ENCODE data around the gene MAS1. TPM values are rescaled to one million over a fixed set of nuclear protein-coding genes. Genes with fewer than 3 reads are reported as not detected.

MAS1 gene
- total and polyA plus RNA-seq, 4 donors: under 0.01 TPM; not detected in 3

DNA sequence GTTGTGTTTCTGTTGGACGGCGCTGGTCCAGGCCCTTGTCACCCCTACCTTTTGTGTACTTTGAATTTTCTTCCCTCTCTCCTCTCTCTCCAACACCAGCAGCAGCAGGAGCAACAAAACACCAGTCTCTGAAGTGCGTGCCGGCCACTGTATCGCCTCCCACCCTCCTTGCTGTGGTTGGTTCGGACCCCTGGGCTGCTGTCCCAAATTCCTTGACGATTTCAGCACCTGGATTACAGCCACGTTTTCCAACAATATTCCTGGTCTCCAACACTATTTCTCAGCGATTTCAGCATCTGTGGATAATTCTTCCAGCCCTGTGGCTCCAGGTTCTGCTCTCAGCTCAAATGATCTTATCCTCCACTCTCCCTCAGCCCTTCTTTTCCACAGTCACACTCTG is 11.8 kb downstream of the MAS1 start (continued):
- TF ChIP-seq TAF1 (conservative IDR thresholded peaks at IDR 0.05): no peak

DNA sequence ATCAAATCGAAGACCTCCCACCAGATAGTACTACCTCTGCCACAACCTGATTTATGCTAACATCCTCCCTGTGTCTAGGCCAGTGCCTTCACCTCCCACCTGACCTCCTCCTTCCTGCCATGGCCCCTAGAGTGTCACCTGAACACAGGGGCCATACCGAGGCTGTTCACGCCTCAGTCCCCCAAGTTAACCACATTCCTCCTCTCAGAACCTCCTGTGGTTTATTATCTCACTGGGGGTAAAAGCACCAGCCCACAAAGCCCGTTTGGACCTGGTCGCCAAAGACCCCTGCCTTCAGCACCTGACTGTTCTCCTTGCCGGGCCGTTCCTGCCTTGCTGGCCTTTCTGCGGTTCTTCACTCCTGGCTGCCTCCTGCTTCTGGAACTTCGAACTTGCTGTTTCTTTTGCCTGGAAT is 13.7 kb downstream of the MAS1 start:
- 88% methylated on average over 9 of the region's 9 CpGs for WGBS
- DNase-seq (ENCODE audit: low spot score): no peak
- H3K4me1 ChIP-seq (ENCODE audit: control insufficient read depth in 4 of 4, insufficient read depth in 4 of 4, low read length in 3 of 4): no peaks in the 10 kb centered on the region

DNA sequence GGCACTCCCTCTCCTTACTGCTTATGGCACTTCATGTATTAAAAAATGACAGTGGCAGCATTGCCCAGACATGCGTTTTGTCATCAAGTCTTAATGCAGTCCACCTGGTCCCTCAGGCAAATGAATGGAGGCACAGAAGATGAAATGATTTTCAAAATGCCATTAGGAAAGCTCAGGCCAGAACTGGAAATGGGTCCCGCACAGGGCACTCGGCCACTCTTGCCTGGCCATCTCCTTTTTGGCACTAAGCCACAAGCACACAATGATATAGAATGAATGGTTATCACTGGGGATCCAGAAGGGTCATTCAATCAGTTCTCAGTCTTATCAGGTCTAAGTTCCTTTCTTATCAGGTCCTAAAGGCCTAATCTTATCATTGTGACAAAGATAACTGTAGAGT is 15.6 kb downstream of the MAS1 start:
- H3K27me3 ChIP-seq (ENCODE audit: control insufficient read depth in 4 of 4, insufficient read depth in 4 of 4, low read length in 3 of 4): no peaks in the 10 kb centered on the region
- no peak overlapping the region for H3K4me3 ChIP-seq (ENCODE audit: low read depth in 1 of 3, low read length in 3 of 3)
- H3K9ac ChIP-seq (ENCODE audit: low read depth in 1 of 2, low read length in 2 of 2): no peak overlapping the region
- TF ChIP-seq FOXA2 (IDR thresholded peaks at IDR 0.05) (no peak), YY1 (IDR thresholded peaks at IDR 0.05) (no peak), GABPA (IDR thresholded peaks at IDR 0.05 in 1 of 2, conservative IDR thresholded peaks at IDR 0.05 in 1 of 2) (no peak), NR2F2 (IDR thresholded peaks at IDR 0.05) (no peak), JUND (IDR thresholded peaks at IDR 0.05) (no peak), HNF4G (IDR thresholded peaks at IDR 0.05) (no peak), FOXA1 (IDR thresholded peaks at IDR 0.05) (no peak), RAD21 (IDR thresholded peaks at IDR 0.05) (no peak), TAF1 (conservative IDR thresholded peaks at IDR 0.05) (no peak), HNF4A (conservative IDR thresholded peaks at IDR 0.05) (no peak)
- TF ChIP-seq, protein P1, sequence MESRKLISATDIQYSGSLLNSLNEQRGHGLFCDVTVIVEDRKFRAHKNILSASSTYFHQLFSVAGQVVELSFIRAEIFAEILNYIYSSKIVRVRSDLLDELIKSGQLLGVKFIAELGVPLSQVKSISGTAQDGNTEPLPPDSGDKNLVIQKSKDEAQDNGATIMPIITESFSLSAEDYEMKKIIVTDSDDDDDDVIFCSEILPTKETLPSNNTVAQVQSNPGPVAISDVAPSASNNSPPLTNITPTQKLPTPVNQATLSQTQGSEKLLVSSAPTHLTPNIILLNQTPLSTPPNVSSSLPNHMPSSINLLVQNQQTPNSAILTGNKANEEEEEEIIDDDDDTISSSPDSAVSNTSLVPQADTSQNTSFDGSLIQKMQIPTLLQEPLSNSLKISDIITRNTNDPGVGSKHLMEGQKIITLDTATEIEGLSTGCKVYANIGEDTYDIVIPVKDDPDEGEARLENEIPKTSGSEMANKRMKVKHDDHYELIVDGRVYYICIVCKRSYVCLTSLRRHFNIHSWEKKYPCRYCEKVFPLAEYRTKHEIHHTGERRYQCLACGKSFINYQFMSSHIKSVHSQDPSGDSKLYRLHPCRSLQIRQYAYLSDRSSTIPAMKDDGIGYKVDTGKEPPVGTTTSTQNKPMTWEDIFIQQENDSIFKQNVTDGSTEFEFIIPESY (IDR thresholded peaks at IDR 0.05): no peak
- TF ChIP-seq, protein P2, sequence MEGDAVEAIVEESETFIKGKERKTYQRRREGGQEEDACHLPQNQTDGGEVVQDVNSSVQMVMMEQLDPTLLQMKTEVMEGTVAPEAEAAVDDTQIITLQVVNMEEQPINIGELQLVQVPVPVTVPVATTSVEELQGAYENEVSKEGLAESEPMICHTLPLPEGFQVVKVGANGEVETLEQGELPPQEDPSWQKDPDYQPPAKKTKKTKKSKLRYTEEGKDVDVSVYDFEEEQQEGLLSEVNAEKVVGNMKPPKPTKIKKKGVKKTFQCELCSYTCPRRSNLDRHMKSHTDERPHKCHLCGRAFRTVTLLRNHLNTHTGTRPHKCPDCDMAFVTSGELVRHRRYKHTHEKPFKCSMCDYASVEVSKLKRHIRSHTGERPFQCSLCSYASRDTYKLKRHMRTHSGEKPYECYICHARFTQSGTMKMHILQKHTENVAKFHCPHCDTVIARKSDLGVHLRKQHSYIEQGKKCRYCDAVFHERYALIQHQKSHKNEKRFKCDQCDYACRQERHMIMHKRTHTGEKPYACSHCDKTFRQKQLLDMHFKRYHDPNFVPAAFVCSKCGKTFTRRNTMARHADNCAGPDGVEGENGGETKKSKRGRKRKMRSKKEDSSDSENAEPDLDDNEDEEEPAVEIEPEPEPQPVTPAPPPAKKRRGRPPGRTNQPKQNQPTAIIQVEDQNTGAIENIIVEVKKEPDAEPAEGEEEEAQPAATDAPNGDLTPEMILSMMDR (IDR thresholded peaks at IDR 0.05; ENCODE audit: low read depth, low read length, missing input control): no peak
- DNase-seq (ENCODE audit: low spot score): no peak
- WGBS: 91% methylated on average over 3 of the region's 3 CpGs
- no peaks in the 10 kb centered on the region for H3K9me3 ChIP-seq (ENCODE audit: control insufficient read depth in 4 of 4, low read length in 3 of 4)
- H3K27ac ChIP-seq (ENCODE audit: low read depth in 1 of 2, low read length in 2 of 2): no peak overlapping the region
- no peaks in the 10 kb centered on the region for H3K4me1 ChIP-seq (ENCODE audit: control insufficient read depth in 4 of 4, insufficient read depth in 4 of 4, low read length in 3 of 4)
- H3K36me3 ChIP-seq (ENCODE audit: control insufficient read depth in 4 of 4, insufficient read depth in 3 of 4, low read depth in 1 of 4, low read length in 3 of 4): no peaks in the 10 kb centered on the region

More for the DNA sequence above, 13.7 kb downstream of the MAS1 start:
- Histone ChIP-seq H3K27me3 (ENCODE audit: control insufficient read depth in 4 of 4, insufficient read depth in 4 of 4, low read length in 3 of 4) (no peaks in the 10 kb centered on the region), H3K4me3 (ENCODE audit: low read depth in 1 of 3, low read length in 3 of 3) (no peak overlapping the region), H3K9ac (ENCODE audit: low read depth in 1 of 2, low read length in 2 of 2) (no peak overlapping the region), H3K27ac (ENCODE audit: low read depth in 1 of 2, low read length in 2 of 2) (no peak overlapping the region), H3K9me3 (ENCODE audit: control insufficient read depth in 4 of 4, low read length in 3 of 4) (no peaks in the 10 kb centered on the region), H3K36me3 (ENCODE audit: control insufficient read depth in 4 of 4, insufficient read depth in 3 of 4, low read depth in 1 of 4, low read length in 3 of 4) (no peaks in the 10 kb centered on the region)
- TF ChIP-seq FOXA1 (IDR thresholded peaks at IDR 0.05) (no peak), TAF1 (conservative IDR thresholded peaks at IDR 0.05) (no peak), GABPA (IDR thresholded peaks at IDR 0.05 in 1 of 2, conservative IDR thresholded peaks at IDR 0.05 in 1 of 2) (no peak), HNF4G (IDR thresholded peaks at IDR 0.05) (no peak), RXRA (IDR thresholded peaks at IDR 0.05) (no peak)
- TF ChIP-seq, protein P3, sequence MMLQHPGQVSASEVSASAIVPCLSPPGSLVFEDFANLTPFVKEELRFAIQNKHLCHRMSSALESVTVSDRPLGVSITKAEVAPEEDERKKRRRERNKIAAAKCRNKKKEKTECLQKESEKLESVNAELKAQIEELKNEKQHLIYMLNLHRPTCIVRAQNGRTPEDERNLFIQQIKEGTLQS (IDR thresholded peaks at IDR 0.05): no peak
- TF ChIP-seq, protein P1 (IDR thresholded peaks at IDR 0.05): no peak
- TF ChIP-seq, protein P2 (IDR thresholded peaks at IDR 0.05; ENCODE audit: low read depth, low read length, missing input control): no peak

Measured in liver (tissue), 9 donors.